Renal pelvis (tissue), 4 donors: ENCODE data around the gene SBF1. TPM values are rescaled to one million over a fixed set of nuclear protein-coding genes. Genes with fewer than 3 reads are reported as not detected.
"Not testable (repeated sequence)": the region's sequence is repeated elsewhere in the genome, so short reads cannot be mapped to it uniquely, and the experiment has no call there.

Experiments
- DNase-seq: peaks from one replicate; pipeline ENCODE4 v3.0.0-alpha.2; 2013
- polyA plus RNA-seq, 3 donors: library from polyadenylated mRNA; unstranded; fragments of 120-200 nt; gene quantifications; one replicate each; pipeline ENCODE4 v1.2.1, GENCODE V29; 2013; ENCODE audit not compliant: insufficient read length in 3 of 3

The SBF1 gene
- polyA plus RNA-seq, 3 donors: 42.2 to 51.0 (median 42.9) TPM

- no peak for DNase-seq
These were observed 42.5 kb downstream of the SBF1 start for GRCh38 chr22:50432131-50432876.

DNA sequence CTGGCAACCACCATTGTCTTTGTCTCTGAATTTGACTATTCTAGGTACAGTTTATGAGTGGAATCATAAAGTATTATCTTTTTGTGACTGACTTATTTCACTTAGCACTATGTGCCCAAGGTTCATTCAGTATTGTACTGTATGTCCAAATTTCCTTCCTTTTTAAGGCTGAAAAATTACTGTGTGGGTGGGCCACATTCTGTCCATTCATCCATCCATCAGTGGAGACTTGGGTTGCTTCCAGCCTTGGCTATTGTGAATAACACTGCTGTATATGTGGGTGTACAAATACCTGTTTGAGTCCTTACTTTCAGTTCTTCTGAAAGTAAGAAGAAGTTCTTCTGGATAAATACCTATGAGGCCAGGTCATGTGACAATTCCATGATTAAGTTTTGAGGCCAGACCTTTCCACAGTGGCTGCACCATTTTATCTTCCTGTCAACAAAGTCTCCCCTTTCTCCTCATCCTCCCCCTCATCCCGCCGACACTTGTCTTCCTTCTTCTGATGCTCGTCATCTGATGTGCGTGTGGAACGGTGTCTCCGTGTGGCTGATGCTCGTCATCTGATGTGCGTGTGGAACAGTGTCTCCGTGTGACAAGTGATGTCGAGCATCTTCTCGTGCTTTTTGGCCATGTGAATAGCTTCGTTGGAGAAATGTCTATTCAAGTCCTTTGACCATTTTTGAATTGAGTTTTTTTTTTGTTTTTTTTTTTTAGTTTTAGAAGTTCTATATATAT is 49.5 kb downstream of the SBF1 start:
- no peak for DNase-seq

DNA sequence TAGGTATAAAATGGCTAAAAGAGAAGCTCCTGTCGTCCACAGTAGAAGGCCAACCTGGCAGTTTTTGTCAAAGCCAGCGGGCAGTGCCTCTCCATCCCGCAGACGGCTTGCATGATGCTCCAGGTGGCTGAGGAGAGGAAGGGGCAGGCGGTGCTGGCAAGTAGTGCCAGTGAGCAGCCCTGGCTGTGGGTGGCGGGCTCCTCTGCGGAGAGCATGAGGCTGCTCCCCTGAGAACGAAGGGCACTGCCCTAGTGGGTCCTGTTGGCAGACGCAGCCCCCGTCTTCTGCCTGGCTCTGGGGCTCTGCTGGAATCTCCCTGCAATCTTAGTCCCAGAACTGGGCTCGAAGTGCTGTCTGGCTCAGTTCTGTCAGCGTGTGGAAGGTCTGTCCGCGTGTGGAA is 50.9 kb downstream of the SBF1 start:
- DNase-seq: no peak

DNA sequence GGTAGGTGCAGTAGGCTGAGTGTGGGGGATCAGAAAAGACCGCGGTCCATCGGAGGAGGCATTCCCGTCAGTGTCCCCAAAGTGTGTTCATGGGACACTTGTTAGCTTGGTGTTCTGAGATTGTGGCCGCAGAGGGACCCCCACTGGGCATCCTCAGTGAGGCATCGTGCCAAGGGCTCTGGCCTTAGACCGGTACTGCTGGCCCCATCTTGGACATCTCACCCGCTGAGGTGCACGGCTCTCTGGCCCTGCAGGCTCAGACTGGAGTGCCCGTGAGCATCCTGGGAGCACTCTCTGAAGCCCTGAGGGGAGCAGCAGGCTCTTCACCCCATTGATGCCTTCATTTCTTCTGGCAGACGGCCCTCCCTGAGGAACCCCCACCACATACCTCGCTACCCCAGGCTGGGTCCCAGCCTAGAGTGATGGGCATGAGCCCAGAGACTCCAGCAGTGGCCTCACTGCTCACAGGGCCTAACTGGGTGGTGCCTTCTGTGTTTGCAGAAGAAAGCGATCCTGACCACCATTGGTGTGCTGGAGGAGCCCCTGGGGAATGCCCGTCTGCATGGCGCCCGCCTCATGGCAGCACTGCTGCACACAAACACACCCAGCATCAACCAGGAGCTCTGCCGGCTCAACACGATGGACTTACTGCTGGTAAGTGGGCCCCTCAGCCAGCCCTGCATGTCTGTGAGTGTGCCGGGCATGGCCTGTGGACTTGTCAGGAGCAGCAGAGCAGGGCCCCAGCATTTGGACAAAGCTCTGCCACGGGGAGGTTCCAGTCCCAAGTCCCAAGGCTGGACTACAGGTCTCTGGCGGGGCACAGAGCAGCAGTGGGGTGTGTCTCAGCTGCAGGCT is 51.6 kb downstream of the SBF1 start:
- no peak for DNase-seq

DNA sequence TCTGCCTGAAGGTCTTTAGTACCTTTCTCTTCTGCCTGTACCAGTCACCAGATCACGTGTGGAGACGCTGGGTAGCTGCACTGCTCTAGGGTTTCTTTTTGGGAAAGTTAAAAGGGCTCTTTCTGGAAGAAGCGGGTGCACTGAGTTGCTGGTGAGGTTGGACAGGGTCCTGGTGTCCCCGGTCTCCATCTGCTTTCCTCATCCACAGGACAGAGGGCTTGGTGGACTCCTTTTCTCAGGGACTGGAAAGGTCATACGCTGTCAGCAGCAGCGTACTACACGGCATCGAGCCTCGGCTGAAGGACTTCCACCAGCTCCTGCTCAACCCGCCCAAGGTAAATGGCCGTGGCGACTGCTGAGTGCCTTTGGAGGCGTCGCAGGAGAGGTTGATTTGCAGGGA is 52.8 kb downstream of the SBF1 start:
- DNase-seq: no peak

DNA sequence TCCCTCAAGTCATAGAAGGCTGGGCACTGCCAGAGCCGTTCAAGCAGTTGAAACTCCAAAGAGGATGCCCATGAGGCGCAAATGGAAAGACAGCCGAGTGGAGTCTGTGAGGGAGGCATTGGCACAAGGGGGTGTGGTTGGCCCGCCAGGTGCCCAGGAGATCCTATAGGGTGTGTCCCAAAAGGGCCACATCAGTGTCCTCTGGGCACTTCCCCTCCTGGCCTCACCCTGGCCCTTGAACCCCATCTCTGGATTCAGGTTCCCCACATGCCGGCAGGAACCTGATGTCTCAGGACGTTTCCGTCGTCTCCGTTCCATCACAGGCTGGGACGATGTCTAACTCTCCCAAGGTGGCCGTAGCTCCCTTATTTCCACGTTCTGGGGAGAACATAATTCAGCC is 54.3 kb downstream of the SBF1 start:
- DNase-seq: no peak

GRCh38 chr22:50420015-50420414 is 54.8 kb downstream of the SBF1 start:
- no peak for DNase-seq

DNA sequence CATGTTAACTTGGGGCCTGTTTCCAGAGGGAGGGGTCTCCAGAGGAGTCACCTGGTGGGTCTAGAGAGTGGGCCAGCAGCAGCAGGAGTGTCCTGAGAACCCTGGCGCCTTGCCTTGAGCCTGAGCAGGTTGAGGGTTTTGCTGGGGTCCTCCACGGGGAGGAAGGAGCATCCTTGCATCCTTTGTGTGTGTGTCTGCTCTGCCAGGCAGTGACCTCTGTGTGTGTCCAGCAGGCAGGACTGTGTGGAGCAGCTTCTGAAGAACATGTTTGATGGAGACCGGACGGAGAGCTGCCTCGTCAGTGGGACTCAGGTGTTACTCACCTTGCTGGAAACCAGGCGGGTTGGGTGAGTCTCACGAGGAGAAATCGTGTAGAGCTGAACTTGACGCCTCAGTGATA is 55.7 kb downstream of the SBF1 start:
- no peak for DNase-seq

DNA sequence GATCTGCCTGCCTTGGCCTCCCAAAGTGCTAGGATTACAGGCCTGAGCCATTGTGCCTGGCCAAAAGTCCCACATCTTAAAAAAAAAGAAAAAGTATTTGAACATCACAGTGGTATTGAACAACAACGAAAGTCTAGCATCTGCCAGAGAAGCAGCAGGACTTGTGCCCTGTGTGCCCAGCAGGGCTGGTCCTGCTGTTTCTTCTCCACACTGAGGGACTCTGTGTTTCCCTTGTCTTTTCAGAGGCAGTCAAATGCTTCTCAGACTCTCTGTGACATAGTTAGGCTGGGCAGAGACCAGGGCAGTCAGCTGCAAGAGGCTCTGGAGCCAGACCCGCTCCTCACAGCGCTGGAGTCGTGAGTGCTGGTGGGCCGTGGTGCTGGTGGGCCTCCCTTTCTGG is 56.2 kb downstream of the SBF1 start:
- no peak for DNase-seq

DNA sequence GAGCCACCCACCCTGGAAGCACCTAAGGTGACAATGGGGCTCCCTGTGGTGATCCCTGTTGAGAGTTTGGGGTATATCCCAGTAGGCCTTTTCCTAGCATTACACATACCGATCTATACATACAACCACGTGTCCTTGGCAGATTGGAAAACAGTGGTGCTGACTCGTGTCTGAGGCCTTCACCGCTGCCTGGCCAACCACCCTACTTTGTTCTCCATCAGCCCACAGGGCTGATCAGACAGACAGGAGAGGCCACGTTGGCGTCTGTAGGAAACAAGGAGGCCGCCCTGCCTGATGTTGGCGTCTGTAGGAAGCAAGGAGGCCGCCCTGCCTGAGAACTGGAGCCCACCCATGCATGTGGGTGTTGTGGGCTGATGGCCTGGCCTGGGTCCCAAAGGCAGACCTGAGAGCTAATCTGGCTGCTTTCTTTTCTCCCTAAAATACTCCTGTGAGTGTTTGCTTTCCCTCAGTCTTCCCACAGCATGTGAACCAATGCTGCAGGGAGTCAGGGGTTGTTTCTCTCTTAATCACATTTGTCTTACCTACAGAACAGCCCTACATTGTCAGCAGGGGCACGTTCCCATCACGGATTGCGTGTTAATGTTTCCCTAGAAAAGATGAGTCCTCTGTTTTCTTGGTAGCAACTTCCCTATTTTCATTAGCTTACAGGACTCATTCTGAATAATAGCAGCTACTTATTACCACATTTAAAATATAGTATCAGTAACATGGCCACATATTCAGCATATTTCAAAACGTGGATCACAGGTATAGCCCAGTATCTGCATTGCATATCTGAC is 57.2 kb downstream of the SBF1 start:
- no peak for DNase-seq

- no peak for DNase-seq
These were observed 57.8 kb downstream of the SBF1 start for GRCh38 chr22:50416996-50417395.

- no peak for DNase-seq
These were observed 59.4 kb downstream of the SBF1 start for GRCh38 chr22:50415426-50415825.

- DNase-seq: no peak
These were observed 60.2 kb downstream of the SBF1 start for GRCh38 chr22:50414476-50415248.

DNA sequence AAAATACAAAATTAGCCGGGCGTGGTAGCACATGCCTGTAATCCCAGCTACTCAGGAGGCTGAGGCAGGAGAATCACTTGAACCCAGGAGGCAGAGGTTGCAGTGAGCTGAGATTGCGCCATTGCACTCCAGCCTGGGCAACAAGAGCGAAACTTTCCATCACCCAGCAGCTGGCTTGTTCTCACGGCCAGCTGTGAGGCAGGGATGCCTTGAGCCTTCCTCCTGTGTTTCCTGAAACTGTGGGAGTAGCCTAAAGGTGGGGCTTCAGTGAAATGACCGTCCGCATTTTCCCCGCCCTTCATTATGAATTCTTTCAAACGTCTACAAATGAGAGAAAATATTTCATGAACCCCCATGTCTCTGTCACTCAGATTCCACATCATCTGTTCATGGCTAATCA is 65.9 kb downstream of the SBF1 start:
- not testable (repeated sequence) for DNase-seq

DNA sequence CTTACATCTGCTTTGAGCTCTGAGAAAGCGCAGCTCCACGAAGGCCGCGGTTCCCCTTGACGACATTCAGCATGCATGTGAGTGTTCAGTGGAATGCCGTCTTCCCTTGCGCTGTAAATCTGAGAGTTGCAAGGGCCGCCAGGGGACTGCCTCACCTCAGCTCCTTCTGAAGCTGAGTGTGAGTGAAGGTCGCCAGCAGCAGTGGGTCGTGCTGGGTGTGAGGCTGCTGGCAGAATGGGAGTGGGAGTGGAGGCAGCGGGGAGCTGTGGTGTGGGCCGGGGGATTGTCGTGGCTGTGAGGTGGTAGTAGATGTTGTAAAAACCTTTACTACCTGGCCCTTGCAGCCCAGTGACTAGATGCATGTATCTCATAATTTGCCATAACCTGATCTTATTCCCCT is 66.5 kb downstream of the SBF1 start:
- no peak for DNase-seq

DNA sequence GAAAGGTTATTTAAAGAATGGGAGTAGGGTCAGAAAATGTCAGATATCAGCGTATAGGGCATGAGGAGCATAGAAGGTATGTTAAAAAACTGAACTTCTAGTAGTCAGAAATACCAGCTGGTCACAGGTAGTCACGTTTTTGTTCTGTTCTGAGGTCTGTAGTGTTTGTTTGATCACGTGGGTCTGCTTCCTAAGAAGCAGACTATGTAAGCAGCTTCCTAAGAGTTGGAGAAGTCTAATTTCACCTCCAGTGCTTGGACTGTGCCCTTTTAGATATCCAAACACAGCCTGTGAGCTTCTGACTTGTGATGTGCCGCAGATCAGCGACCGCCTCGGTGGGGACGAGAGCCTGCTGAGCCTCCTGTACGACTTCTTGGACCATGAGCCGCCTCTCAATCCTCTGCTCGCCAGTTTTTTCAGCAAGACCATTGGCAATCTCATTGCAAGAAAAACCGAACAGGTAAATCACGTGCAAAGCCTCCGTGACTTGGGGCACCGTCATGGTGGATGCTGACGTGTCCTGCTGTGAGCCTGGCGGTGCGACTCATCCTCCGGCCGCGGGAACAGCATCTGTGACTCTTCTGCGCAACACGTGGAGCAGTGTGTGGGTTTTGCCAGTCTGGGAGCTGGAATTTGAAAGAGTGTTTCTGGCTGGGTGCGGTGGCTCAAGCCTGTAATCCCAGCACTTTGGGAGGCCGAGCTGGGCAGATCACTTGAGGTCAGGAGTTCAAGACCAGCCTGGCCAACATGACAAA is 68.2 kb downstream of the SBF1 start:
- DNase-seq: no peak

- peak; percentile 15 for DNase-seq
These were observed 71.1 kb downstream of the SBF1 start for GRCh38 chr22:50403701-50404101.

DNA sequence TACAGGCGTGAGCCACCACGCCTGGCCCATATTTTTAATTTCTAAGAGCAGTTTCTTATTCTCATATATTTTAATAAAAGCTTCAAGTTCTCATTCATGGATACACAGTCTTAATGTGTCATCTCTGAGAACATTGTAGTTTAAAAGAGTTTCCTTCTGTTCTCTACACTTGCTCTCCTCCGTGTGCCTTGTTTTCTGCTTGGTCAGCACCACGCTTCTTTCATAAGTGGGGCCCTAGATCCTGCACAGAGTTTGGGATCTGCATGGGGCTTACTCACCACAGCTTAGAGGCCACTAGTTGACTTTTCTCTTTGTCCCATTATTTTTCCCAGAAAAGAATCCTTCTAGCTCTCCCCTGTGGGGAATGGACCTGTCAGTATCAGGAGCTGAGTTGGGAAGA is 72.9 kb downstream of the SBF1 start:
- DNase-seq: no peak

DNA sequence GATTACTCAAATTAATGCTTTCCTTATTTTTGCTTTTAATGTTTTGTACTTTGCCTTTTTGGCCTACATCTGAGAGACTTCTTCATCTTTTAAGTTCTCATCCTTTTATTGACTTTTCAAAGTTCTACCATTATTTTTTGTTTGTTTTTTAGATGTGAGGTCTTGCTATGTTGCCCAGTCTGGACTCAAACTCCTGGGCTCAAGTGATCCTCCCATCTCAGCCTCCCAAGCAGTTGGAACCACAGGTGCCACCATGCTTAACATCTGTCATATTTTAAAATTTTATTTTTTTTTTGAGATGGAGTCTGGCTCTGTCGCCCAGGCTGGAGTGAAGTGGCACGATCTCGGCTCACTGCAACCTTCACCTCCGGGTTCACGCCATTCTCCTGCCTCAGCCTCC is 73.9 kb downstream of the SBF1 start:
- no peak for DNase-seq

- DNase-seq: no peak
These were observed 74.4 kb downstream of the SBF1 start for GRCh38 chr22:50400406-50400805.
